Panc1 (cell line): ENCODE measurements around the gene CBARP.

Experiments
- POLR2AphosphoS5 ChIP-seq: IDR thresholded peaks from 2 replicates; pipeline ENCODE4 v1.6.1; 2012; ENCODE audit warnings: mild to moderate bottlenecking, low read depth, low read length, moderate library complexity
- SIN3A ChIP-seq: IDR thresholded peaks from 2 replicates; pipeline ENCODE4 v1.6.1; 2012; ENCODE audit warnings: low read depth, mild to moderate bottlenecking, low read length, moderate library complexity, borderline replicate concordance; ENCODE audit not compliant: insufficient read depth
- TCF7L2 ChIP-seq: IDR thresholded peaks from 2 replicates; pipeline ENCODE4 v1.6.1; 2011; ENCODE audit warnings: mild to moderate bottlenecking, low read depth, low read length, inconsistent platforms
- TF ChIP-seq, protein P1 (sequence below): fragments of 450-650 bp; IDR thresholded peaks from 2 replicates; pipeline ENCODE4 v1.5.1; 2017; ENCODE audit warnings: mild to moderate bottlenecking
- TF ChIP-seq, protein P2 (sequence below), 2 experiments: IDR thresholded peaks; 2 replicates each; pipeline ENCODE4 v1.6.1; 2011 to 2012; ENCODE audit warnings: low read depth in 2 of 2, control low read depth in 1 of 2, low read length in 1 of 2, mild to moderate bottlenecking in 1 of 2, moderate library complexity in 1 of 2; ENCODE audit not compliant: insufficient read depth in 1 of 2

DNA sequence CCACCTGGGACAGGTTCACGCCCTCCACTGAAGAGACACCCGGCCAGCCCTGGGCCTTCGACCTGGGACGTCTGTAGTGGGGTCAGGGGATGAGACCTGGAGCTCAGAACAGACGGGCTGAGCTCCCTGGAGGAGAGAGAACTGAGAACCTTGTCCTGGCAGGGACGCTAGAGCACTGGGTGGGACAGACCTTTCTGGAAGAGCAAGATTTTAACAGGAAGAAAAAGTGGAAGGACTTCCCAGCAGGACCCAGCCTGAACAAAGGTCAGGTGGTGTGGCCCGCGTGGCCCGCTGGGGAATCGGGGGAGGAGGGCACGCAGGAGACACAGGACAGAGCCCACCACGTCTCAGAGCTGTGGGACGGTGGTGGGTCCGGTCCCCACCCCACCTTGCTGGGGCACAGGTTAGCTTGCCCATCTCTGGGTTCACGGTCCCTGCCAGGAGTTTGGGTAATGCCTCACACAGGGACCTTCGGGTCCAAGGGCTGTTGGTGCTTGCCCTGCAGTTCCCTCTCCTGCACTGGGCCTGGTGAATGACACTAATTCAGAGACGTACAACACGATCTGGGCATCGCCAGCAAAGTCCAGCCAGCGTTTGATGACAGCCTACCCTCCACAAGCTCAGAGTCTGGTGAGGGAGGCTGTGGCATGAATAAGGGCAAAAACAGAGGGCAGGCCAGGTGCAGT lies 46.6 kb upstream of the CBARP start:
- no peak for TF ChIP-seq POLR2AphosphoS5
- TF ChIP-seq, protein P1, sequence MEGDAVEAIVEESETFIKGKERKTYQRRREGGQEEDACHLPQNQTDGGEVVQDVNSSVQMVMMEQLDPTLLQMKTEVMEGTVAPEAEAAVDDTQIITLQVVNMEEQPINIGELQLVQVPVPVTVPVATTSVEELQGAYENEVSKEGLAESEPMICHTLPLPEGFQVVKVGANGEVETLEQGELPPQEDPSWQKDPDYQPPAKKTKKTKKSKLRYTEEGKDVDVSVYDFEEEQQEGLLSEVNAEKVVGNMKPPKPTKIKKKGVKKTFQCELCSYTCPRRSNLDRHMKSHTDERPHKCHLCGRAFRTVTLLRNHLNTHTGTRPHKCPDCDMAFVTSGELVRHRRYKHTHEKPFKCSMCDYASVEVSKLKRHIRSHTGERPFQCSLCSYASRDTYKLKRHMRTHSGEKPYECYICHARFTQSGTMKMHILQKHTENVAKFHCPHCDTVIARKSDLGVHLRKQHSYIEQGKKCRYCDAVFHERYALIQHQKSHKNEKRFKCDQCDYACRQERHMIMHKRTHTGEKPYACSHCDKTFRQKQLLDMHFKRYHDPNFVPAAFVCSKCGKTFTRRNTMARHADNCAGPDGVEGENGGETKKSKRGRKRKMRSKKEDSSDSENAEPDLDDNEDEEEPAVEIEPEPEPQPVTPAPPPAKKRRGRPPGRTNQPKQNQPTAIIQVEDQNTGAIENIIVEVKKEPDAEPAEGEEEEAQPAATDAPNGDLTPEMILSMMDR, result no peak
- no peak for TF ChIP-seq SIN3A
- no peak for TF ChIP-seq TCF7L2
- TF ChIP-seq, protein P2, sequence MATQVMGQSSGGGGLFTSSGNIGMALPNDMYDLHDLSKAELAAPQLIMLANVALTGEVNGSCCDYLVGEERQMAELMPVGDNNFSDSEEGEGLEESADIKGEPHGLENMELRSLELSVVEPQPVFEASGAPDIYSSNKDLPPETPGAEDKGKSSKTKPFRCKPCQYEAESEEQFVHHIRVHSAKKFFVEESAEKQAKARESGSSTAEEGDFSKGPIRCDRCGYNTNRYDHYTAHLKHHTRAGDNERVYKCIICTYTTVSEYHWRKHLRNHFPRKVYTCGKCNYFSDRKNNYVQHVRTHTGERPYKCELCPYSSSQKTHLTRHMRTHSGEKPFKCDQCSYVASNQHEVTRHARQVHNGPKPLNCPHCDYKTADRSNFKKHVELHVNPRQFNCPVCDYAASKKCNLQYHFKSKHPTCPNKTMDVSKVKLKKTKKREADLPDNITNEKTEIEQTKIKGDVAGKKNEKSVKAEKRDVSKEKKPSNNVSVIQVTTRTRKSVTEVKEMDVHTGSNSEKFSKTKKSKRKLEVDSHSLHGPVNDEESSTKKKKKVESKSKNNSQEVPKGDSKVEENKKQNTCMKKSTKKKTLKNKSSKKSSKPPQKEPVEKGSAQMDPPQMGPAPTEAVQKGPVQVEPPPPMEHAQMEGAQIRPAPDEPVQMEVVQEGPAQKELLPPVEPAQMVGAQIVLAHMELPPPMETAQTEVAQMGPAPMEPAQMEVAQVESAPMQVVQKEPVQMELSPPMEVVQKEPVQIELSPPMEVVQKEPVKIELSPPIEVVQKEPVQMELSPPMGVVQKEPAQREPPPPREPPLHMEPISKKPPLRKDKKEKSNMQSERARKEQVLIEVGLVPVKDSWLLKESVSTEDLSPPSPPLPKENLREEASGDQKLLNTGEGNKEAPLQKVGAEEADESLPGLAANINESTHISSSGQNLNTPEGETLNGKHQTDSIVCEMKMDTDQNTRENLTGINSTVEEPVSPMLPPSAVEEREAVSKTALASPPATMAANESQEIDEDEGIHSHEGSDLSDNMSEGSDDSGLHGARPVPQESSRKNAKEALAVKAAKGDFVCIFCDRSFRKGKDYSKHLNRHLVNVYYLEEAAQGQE (IDR thresholded peaks at IDR 0.05; ENCODE audit: insufficient read depth in 1 of 2, low read depth in 2 of 2, low read length in 1 of 2), result no peak
